ENCODE results near the gene MOB3B. TPM values are rescaled to one million over a fixed set of nuclear protein-coding genes. Genes with fewer than 3 reads are reported as not detected.
"Not testable (repeated sequence)": the region's sequence is repeated elsewhere in the genome, so short reads cannot be mapped to it uniquely, and the experiment has no call there.

The MOB3B gene
- total RNA-seq, 1 donor from 2014 or later = 1.1 TPM

GRCh38 chr9:27460226-27461023 is 69.2 kb downstream of the MOB3B start:
- TF ChIP-seq CTCF (IDR thresholded peaks at IDR 0.05; ENCODE audit: insufficient read depth, low read length, severe bottlenecking) = no peak
- Histone ChIP-seq H3K4me3 (ENCODE audit: low read depth, low read length) (no peak overlapping the region), H3K27me3 (ENCODE audit: control insufficient read depth, insufficient read depth, low read length) (no peaks in the 10 kb centered on the region), H3K36me3 (ENCODE audit: control insufficient read depth, insufficient read depth, low read length) (no peaks in the 10 kb centered on the region)
- peak; percentile 73 for DNase-seq (ENCODE audit: low read depth)
- peak; percentile 7 for FAIRE-seq

DNA sequence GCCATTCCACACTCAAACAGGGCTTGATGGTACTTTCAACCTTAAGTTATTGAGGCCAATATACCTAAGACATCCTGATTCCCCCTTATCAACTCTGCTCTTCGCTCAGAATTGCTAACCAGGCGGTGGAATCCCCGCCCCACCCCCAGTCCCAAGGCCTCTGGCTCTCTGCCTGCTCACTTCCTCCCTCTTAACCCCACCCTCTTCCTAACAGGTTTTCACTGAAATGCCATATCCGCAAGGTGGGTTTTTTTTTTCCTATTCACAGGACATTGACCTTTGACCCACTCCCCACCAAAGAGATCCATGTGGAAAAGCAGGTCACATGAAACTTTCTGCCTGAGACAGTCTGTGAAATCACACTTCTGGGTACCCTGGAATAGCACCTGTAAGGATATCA is 72.2 kb downstream of the MOB3B start:
- Histone ChIP-seq H3K36me3 (ENCODE audit: control insufficient read depth, insufficient read depth, low read length) (peaks cover 1% of the 10 kb centered on the region), H3K27me3 (ENCODE audit: control insufficient read depth, insufficient read depth, low read length) (no peaks in the 10 kb centered on the region), H3K4me3 (ENCODE audit: low read depth, low read length) (no peak overlapping the region)
- TF ChIP-seq CTCF (IDR thresholded peaks at IDR 0.05; ENCODE audit: insufficient read depth, low read length, severe bottlenecking) = no peak
- DNase-seq (ENCODE audit: low read depth) = no peak
- FAIRE-seq = no peak

DNA sequence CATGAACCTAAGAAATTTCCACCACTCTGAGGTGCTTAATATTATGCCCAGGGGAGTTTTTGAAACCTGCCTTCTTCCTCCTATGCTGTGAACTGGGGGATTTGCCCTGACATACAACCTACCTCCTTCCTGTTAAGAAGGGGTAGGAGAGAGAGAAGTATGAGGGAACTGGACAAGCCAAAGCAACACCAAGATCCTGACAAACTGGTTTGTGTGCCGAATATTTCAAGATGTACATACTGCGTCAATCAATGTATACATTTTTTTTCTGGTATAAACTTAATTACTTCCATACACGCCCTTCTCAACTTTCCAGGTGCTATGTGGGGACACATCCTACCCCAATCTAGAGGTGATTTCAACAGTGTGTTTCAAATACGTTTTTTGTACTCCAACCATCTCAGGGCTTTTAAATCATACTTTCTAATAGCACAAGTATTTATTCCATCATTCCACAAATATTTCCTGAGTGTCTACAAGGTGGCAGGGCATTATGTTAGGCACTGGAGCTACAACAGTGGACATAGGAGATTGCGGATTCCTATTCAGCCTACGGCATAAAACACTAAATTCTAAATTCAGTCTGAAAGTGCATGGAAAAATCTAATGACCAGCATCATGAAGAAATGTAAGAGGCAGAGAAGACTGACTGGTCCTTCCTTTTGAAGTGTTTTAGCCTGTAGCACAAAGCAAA is 75.6 kb downstream of the MOB3B start:
- peak; percentile 47 for FAIRE-seq
- H3K27me3 ChIP-seq (ENCODE audit: control insufficient read depth, insufficient read depth, low read length) = no peaks in the 10 kb centered on the region
- no peak for TF ChIP-seq CTCF (IDR thresholded peaks at IDR 0.05; ENCODE audit: insufficient read depth, low read length, severe bottlenecking)
- no peak overlapping the region for H3K4me3 ChIP-seq (ENCODE audit: low read depth, low read length)
- peaks cover 1% of the 10 kb centered on the region for H3K36me3 ChIP-seq (ENCODE audit: control insufficient read depth, insufficient read depth, low read length)
- DNase-seq (ENCODE audit: low read depth) = peak; percentile 87

- Histone ChIP-seq H3K36me3 (ENCODE audit: control insufficient read depth, insufficient read depth, low read length) (peaks cover 1% of the 10 kb centered on the region), H3K4me3 (ENCODE audit: low read depth, low read length) (no peak overlapping the region), H3K27me3 (ENCODE audit: control insufficient read depth, insufficient read depth, low read length) (no peaks in the 10 kb centered on the region)
- DNase-seq (ENCODE audit: low read depth) (no peak), FAIRE-seq (no peak)
- no peak for TF ChIP-seq CTCF (IDR thresholded peaks at IDR 0.05; ENCODE audit: insufficient read depth, low read length, severe bottlenecking)
These were observed 78.3 kb downstream of the MOB3B start for GRCh38 chr9:27451207-27451797.

DNA sequence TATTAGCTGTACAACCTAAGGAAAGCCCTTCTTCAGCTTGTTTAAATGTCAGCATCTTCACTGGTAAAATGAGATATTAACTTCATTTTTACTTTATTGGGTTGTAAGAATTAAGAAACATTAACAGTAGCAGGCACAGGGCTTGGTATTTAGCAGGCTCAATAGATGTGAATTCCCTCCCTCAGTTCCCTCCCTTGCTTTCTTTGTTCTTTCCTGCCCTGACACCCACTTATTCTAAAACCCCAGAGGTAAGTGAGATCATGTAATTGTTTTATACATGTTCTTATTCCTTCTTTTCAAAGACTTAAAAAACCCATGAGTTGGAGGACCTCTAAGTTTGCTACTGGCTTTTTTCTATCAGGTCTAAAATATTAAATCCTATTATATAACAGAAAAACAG is 78.9 kb downstream of the MOB3B start:
- no peak for TF ChIP-seq CTCF (IDR thresholded peaks at IDR 0.05; ENCODE audit: insufficient read depth, low read length, severe bottlenecking)
- no peak for DNase-seq (ENCODE audit: low read depth)
- no peaks in the 10 kb centered on the region for H3K27me3 ChIP-seq (ENCODE audit: control insufficient read depth, insufficient read depth, low read length)
- H3K36me3 ChIP-seq (ENCODE audit: control insufficient read depth, insufficient read depth, low read length) = peaks cover 1% of the 10 kb centered on the region
- FAIRE-seq = no peak
- H3K4me3 ChIP-seq (ENCODE audit: low read depth, low read length) = no peak overlapping the region

GRCh38 chr9:27448356-27448755 is 81.3 kb downstream of the MOB3B start:
- not testable (repeated sequence) for H3K36me3 ChIP-seq (ENCODE audit: control insufficient read depth, insufficient read depth, low read length); H3K4me3 ChIP-seq (ENCODE audit: low read depth, low read length); FAIRE-seq; H3K27me3 ChIP-seq (ENCODE audit: control insufficient read depth, insufficient read depth, low read length); DNase-seq (ENCODE audit: low read depth)

Data from bronchial epithelial cell (primary cell).